ENCODE data around the gene TAOK1. TPM values are rescaled to one million over a fixed set of nuclear protein-coding genes. Genes with fewer than 3 reads are reported as not detected.

Gene TAOK1
- total RNA-seq, 1 donor from 2014 or later = 63.5 TPM

- Mint-ChIP-seq H3K27me3 (peaks cover 16% of the 10 kb centered on the region), H3K36me3 (peaks cover 3% of the 10 kb centered on the region), H3K9me3 (no peaks in the 10 kb centered on the region), H3K4me3 (no peak overlapping the region), H3K4me1 (ENCODE audit: unreplicated experiment) (peaks cover 13% of the 10 kb centered on the region), H3K27ac (no peak overlapping the region)
- TF ChIP-seq CTCF (conservative IDR thresholded peaks at IDR 0.05) = no peak
- DNase-seq (ENCODE audit: extremely low spot score, unreplicated experiment) = no peak
Observed at GRCh38 chr17:29559640-29560039, 169.5 kb downstream of the TAOK1 start.

- no peak for DNase-seq (ENCODE audit: extremely low spot score, unreplicated experiment)
- Mint-ChIP-seq H3K36me3 (peaks cover 3% of the 10 kb centered on the region), H3K27ac (no peak overlapping the region), H3K9me3 (no peaks in the 10 kb centered on the region), H3K4me3 (no peak overlapping the region), H3K27me3 (peaks cover 20% of the 10 kb centered on the region), H3K4me1 (ENCODE audit: unreplicated experiment) (peaks cover 8% of the 10 kb centered on the region)
- no peak for TF ChIP-seq CTCF (conservative IDR thresholded peaks at IDR 0.05)
Observed at GRCh38 chr17:29560316-29560715, 170.2 kb downstream of the TAOK1 start.

GRCh38 chr17:29561554-29562517, 171.7 kb downstream of the TAOK1 start:
- Mint-ChIP-seq H3K9me3 (no peaks in the 10 kb centered on the region), H3K27ac (no peak overlapping the region), H3K36me3 (peaks cover 3% of the 10 kb centered on the region), H3K4me3 (no peak overlapping the region), H3K4me1 (ENCODE audit: unreplicated experiment) (peaks cover 4% of the 10 kb centered on the region), H3K27me3 (peaks cover 29% of the 10 kb centered on the region)
- no peak for DNase-seq (ENCODE audit: extremely low spot score, unreplicated experiment)
- TF ChIP-seq CTCF (conservative IDR thresholded peaks at IDR 0.05) = no peak

DNA sequence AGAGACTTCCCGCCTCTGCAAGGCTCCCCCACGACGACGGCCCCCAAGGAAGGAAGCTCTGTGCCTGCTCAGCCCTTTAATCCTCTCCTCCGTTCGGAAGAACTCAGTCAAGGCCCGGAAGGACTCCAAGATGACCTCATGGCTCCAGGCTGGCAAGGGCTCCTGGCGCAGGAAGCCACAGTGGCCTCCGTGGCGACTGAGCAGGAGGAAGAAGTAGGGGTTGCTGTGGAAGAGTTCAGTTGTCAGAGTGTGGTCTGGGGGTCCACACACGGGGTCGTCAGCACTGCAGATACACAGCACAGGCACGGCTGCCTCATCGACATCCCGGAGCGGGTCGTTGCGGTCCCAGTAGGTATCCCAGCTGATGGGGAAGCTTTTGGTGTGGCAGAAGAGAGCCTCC, 172.5 kb downstream of the TAOK1 start:
- DNase-seq (ENCODE audit: extremely low spot score, unreplicated experiment) = no peak
- TF ChIP-seq CTCF (conservative IDR thresholded peaks at IDR 0.05) = no peak
- peaks cover 29% of the 10 kb centered on the region for H3K27me3 Mint-ChIP-seq

GRCh38 chr17:29563816-29564215, 173.7 kb downstream of the TAOK1 start:
- peaks cover 33% of the 10 kb centered on the region for H3K27me3 Mint-ChIP-seq
- TF ChIP-seq CTCF (conservative IDR thresholded peaks at IDR 0.05) = no peak

More for the DNA sequence above, 172.5 kb downstream of the TAOK1 start:
- Mint-ChIP-seq H3K9me3 (no peaks in the 10 kb centered on the region), H3K27ac (no peak overlapping the region), H3K4me3 (peak overlapping the region; percentile 52), H3K36me3 (peaks cover 3% of the 10 kb centered on the region), H3K4me1 (ENCODE audit: unreplicated experiment) (peaks cover 4% of the 10 kb centered on the region)

More at GRCh38 chr17:29563816-29564215, 173.7 kb downstream of the TAOK1 start:
- Mint-ChIP-seq H3K9me3 (no peaks in the 10 kb centered on the region), H3K4me1 (ENCODE audit: unreplicated experiment) (peaks cover 4% of the 10 kb centered on the region), H3K36me3 (peaks cover 3% of the 10 kb centered on the region), H3K4me3 (peak overlapping the region; percentile 4), H3K27ac (no peak overlapping the region)
- no peak for DNase-seq (ENCODE audit: extremely low spot score, unreplicated experiment)
